HepG2 (cell line): ENCODE data around the gene PGAP3. TPM values are rescaled to one million over a fixed set of nuclear protein-coding genes. Genes with fewer than 3 reads are reported as not detected.

Experiments
- ARNTL ChIP-seq: sonication (generic); formaldehyde crosslinking; IDR thresholded peaks from 2 replicates; pipeline ENCODE4 v1.4.0; 2020; ENCODE audit warnings: mild to moderate bottlenecking, missing genetic modification reagents
- ETV6 ChIP-seq: sonication (generic); formaldehyde crosslinking; conservative IDR thresholded peaks from 2 replicates; pipeline ENCODE4 v1.4.0; 2020; ENCODE audit warnings: missing genetic modification reagents
- HES4 ChIP-seq: sonication (generic); formaldehyde crosslinking; IDR thresholded peaks from 2 replicates; pipeline ENCODE4 v1.9.0; 2021; ENCODE audit warnings: mild to moderate bottlenecking, missing genetic modification reagents, borderline replicate concordance
- HMG20B ChIP-seq: conservative IDR thresholded peaks from 2 replicates; pipeline ENCODE4 v1.6.1; 2016; ENCODE audit warnings: missing genetic modification reagents, missing compliant biosample characterization
- HNRNPLL ChIP-seq: fragments of 200-400 bp; formaldehyde crosslinking; IDR thresholded peaks from 2 replicates; pipeline ENCODE4 v1.6.1; 2017; ENCODE audit warnings: mild to moderate bottlenecking, low read depth, low read length; ENCODE audit not compliant: poor library complexity, severe bottlenecking
- PITX1 ChIP-seq: sonication (generic); formaldehyde crosslinking; IDR thresholded peaks from 2 replicates; pipeline ENCODE4 v1.5.1; 2020; ENCODE audit warnings: mild to moderate bottlenecking, missing genetic modification reagents
- SOX13 ChIP-seq, 3 experiments: fragments of 450-650 bp in 1 of 3; sonication (generic) in 1 of 3; formaldehyde crosslinking in 1 of 3; IDR thresholded peaks in 2 of 3; conservative IDR thresholded peaks in 1 of 3; 2 replicates each; pipeline versions ENCODE4 v1.5.0 to v1.6.1; 2016 to 2020; ENCODE audit warnings: antibody characterized with exemption in 1 of 3, mild to moderate bottlenecking in 1 of 3, missing compliant biosample characterization in 1 of 3, missing genetic modification reagents in 1 of 3, moderate library complexity in 1 of 3
- SP5 ChIP-seq: IDR thresholded peaks from 2 replicates; pipeline ENCODE4 v1.6.1; 2016; ENCODE audit warnings: low read depth, borderline replicate concordance
- ZNF768 ChIP-seq: sonication (generic); formaldehyde crosslinking; IDR thresholded peaks from 2 replicates; pipeline ENCODE4 v1.4.0; 2020; ENCODE audit warnings: missing genetic modification reagents
- polyA plus RNA-seq, 8 experiments: library from polyadenylated mRNA; depleted of rRNA in 3 of 8; stranded (reverse) in 7 of 8; unstranded in 1 of 8; fragments of >200 nt; fragmentation: Illumina TruSeq in 4 of 8; extraction: Trizol in 4 of 8; gene quantifications; 2 replicates each; pipeline versions ENCODE4 v1.2.1 to v1.2.3, GENCODE V29; 2011 to 2016; ENCODE audit warnings: low read depth in 4 of 8, missing spikeins in 1 of 8, mixed read lengths in 1 of 8; ENCODE audit not compliant: insufficient read depth in 1 of 8
- total RNA-seq, 5 experiments: library from RNA; depleted of rRNA; stranded (reverse); fragments of >200 nt; fragmentation: Illumina TruSeq; extraction: Trizol; gene quantifications; 2 replicates each; pipeline ENCODE4 v1.2.3, GENCODE V29; 2016; ENCODE audit warnings: low read depth in 1 of 5
- TF ChIP-seq, protein P1 (sequence below): sonication (generic); formaldehyde crosslinking; conservative IDR thresholded peaks from 2 replicates; pipeline ENCODE4 v1.4.0; 2020; ENCODE audit warnings: mild to moderate bottlenecking, missing genetic modification reagents, moderate library complexity
- TF ChIP-seq, protein P2 (sequence below): sonication (generic); formaldehyde crosslinking; IDR thresholded peaks from 2 replicates; pipeline ENCODE4 v1.5.1; 2020; ENCODE audit warnings: mild to moderate bottlenecking, missing genetic modification reagents, moderate library complexity
- TF ChIP-seq, protein P3 (sequence below): sonication (generic); formaldehyde crosslinking; IDR thresholded peaks from 2 replicates; pipeline ENCODE4 v1.4.0; 2020; ENCODE audit warnings: missing genetic modification reagents
- TF ChIP-seq, protein P4 (sequence below): sonication (generic); formaldehyde crosslinking; conservative IDR thresholded peaks from 2 replicates; pipeline ENCODE4 v1.8.0; 2022; ENCODE audit warnings: mild to moderate bottlenecking, moderate library complexity, missing genetic modification reagents
- TF ChIP-seq, protein P5 (sequence below): sonication (generic); formaldehyde crosslinking; IDR thresholded peaks from 2 replicates; pipeline ENCODE4 v1.8.1; 2023; ENCODE audit warnings: missing genetic modification reagents, mild to moderate bottlenecking, borderline replicate concordance
- TF ChIP-seq, protein P6 (sequence below): sonication (generic); formaldehyde crosslinking; IDR thresholded peaks from 2 replicates; pipeline ENCODE4 v1.4.0; 2020; ENCODE audit warnings: mild to moderate bottlenecking, missing genetic modification reagents

Gene PGAP3
- total and polyA plus RNA-seq, 2 of the 13 experiments (the other 11 are each of a cell fraction or from before 2014, with no cell fraction given) = 11.9 to 14.6 TPM

DNA sequence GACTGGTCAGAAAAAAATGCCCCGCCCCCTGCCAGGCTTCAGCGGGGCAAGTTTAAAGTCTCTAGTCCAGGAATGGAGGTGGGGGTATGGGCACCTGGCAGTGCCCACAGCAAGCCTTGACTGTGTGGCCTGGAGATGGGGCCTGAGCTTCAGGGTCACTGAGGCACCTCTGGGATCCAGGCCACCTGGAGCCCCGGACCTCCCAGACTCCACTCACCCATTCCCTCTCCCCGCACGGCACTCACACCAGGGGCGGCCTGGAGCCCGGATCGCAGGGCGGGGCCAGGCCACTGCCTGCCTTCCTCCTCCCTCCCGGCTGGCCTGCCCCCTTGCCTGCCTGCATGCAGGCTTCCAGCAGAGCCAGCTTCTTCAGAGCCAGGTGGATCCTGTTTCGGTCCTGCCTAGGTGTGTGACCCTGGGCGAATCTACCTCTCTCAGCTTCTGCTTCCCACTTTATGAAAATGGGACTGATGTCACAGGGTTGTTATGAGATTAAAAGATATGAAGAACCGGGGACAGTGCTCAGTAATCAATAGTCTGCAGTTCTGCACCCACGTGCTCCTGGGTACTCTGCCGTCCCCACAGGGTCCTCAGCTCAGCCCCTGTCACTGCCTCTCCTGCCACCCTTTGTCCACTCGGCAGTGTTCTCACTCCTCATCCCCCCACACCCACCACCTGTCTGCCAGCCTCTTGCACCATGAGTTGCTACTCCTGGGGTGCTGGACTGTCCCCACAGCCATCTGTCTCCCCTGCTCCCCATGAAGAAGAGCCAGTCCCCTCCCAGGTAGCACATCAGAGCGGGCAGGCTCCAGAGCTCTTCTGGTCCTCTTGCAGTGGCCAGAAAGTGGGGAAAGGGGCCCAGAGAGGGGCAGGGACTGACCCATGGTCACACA lies 23.9 kb downstream of the PGAP3 start (continued):
- TF ChIP-seq, protein P1, sequence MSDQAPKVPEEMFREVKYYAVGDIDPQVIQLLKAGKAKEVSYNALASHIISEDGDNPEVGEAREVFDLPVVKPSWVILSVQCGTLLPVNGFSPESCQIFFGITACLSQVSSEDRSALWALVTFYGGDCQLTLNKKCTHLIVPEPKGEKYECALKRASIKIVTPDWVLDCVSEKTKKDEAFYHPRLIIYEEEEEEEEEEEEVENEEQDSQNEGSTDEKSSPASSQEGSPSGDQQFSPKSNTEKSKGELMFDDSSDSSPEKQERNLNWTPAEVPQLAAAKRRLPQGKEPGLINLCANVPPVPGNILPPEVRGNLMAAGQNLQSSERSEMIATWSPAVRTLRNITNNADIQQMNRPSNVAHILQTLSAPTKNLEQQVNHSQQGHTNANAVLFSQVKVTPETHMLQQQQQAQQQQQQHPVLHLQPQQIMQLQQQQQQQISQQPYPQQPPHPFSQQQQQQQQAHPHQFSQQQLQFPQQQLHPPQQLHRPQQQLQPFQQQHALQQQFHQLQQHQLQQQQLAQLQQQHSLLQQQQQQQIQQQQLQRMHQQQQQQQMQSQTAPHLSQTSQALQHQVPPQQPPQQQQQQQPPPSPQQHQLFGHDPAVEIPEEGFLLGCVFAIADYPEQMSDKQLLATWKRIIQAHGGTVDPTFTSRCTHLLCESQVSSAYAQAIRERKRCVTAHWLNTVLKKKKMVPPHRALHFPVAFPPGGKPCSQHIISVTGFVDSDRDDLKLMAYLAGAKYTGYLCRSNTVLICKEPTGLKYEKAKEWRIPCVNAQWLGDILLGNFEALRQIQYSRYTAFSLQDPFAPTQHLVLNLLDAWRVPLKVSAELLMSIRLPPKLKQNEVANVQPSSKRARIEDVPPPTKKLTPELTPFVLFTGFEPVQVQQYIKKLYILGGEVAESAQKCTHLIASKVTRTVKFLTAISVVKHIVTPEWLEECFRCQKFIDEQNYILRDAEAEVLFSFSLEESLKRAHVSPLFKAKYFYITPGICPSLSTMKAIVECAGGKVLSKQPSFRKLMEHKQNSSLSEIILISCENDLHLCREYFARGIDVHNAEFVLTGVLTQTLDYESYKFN (CRISPR knock-in tag) = 0 out of 2 replicates have a peak, but pooled peaks have one; percentile 17
- TF ChIP-seq, protein P2, sequence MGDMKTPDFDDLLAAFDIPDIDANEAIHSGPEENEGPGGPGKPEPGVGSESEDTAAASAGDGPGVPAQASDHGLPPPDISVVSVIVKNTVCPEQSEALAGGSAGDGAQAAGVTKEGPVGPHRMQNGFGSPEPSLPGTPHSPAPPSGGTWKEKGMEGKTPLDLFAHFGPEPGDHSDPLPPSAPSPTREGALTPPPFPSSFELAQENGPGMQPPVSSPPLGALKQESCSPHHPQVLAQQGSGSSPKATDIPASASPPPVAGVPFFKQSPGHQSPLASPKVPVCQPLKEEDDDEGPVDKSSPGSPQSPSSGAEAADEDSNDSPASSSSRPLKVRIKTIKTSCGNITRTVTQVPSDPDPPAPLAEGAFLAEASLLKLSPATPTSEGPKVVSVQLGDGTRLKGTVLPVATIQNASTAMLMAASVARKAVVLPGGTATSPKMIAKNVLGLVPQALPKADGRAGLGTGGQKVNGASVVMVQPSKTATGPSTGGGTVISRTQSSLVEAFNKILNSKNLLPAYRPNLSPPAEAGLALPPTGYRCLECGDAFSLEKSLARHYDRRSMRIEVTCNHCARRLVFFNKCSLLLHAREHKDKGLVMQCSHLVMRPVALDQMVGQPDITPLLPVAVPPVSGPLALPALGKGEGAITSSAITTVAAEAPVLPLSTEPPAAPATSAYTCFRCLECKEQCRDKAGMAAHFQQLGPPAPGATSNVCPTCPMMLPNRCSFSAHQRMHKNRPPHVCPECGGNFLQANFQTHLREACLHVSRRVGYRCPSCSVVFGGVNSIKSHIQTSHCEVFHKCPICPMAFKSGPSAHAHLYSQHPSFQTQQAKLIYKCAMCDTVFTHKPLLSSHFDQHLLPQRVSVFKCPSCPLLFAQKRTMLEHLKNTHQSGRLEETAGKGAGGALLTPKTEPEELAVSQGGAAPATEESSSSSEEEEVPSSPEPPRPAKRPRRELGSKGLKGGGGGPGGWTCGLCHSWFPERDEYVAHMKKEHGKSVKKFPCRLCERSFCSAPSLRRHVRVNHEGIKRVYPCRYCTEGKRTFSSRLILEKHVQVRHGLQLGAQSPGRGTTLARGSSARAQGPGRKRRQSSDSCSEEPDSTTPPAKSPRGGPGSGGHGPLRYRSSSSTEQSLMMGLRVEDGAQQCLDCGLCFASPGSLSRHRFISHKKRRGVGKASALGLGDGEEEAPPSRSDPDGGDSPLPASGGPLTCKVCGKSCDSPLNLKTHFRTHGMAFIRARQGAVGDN (CRISPR knock-in tag) = peak; percentile 64
- TF ChIP-seq, protein P3, sequence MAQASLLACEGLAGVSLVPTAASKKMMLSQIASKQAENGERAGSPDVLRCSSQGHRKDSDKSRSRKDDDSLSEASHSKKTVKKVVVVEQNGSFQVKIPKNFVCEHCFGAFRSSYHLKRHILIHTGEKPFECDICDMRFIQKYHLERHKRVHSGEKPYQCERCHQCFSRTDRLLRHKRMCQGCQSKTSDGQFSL = no peak
- peak; percentile 38 for TF ChIP-seq HNRNPLL
- TF ChIP-seq HMG20B (CRISPR knock-in tag) = no peak
- 0 out of 2 replicates have a peak, but pooled peaks have one; percentile 31 for TF ChIP-seq PITX1 (CRISPR knock-in tag)
- TF ChIP-seq SP5 (CRISPR knock-in tag) = peak; percentile 51
- no peak for TF ChIP-seq HES4 (CRISPR knock-in tag)
- TF ChIP-seq, protein P4, sequence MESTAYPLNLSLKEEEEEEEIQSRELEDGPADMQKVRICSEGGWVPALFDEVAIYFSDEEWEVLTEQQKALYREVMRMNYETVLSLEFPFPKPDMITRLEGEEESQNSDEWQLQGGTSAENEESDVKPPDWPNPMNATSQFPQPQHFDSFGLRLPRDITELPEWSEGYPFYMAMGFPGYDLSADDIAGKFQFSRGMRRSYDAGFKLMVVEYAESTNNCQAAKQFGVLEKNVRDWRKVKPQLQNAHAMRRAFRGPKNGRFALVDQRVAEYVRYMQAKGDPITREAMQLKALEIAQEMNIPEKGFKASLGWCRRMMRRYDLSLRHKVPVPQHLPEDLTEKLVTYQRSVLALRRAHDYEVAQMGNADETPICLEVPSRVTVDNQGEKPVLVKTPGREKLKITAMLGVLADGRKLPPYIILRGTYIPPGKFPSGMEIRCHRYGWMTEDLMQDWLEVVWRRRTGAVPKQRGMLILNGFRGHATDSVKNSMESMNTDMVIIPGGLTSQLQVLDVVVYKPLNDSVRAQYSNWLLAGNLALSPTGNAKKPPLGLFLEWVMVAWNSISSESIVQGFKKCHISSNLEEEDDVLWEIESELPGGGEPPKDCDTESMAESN = peak; percentile 80; the same call in 1 of the 2 replicates
- peak; percentile 58; the same call in 1 of the 2 replicates for TF ChIP-seq ARNTL (CRISPR knock-in tag)
- TF ChIP-seq, protein P5, sequence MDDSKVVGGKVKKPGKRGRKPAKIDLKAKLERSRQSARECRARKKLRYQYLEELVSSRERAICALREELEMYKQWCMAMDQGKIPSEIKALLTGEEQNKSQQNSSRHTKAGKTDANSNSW (CRISPR knock-in tag) = 0 out of 2 replicates have a peak, but pooled peaks have one; percentile 58
- TF ChIP-seq SOX13 (IDR thresholded peaks at IDR 0.05) = no peak
- 0 out of 4 replicates have a peak, but pooled peaks of 1 of the 2 experiments have one; percentile 17 for TF ChIP-seq SOX13 (CRISPR knock-in tag; conservative IDR thresholded peaks at IDR 0.05 in 1 of 2, IDR thresholded peaks at IDR 0.05 in 1 of 2)
- 0 out of 2 replicates have a peak, but pooled peaks have one; percentile 30 for TF ChIP-seq ETV6 (CRISPR knock-in tag)
- peak; percentile 99 for TF ChIP-seq ZNF768 (CRISPR knock-in tag)
- TF ChIP-seq, protein P6, sequence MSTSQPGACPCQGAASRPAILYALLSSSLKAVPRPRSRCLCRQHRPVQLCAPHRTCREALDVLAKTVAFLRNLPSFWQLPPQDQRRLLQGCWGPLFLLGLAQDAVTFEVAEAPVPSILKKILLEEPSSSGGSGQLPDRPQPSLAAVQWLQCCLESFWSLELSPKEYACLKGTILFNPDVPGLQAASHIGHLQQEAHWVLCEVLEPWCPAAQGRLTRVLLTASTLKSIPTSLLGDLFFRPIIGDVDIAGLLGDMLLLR (CRISPR knock-in tag) = 0 out of 2 replicates have a peak, but pooled peaks have one; percentile 25
